DLD1 (cell line): ENCODE results near the gene KLHL17.
"Not testable (repeated sequence)": the region's sequence is repeated elsewhere in the genome, so short reads cannot be mapped to it uniquely, and the experiment has no call there.

Experiments used
- in situ Hi-C: cut with HindIII; loops from 2 replicates; pipeline ENCODE4 v1.10.0; 2017; ENCODE audit warnings: low sequenced_read_pairs

Gene KLHL17

GRCh38 chr1:997713-997992 is 37.3 kb downstream of the KLHL17 start:
- in situ Hi-C loops, result no loop called here

- in situ Hi-C loops, result no loop called here
Measured at GRCh38 chr1:997993-998744, 37.8 kb downstream of the KLHL17 start.

DNA sequence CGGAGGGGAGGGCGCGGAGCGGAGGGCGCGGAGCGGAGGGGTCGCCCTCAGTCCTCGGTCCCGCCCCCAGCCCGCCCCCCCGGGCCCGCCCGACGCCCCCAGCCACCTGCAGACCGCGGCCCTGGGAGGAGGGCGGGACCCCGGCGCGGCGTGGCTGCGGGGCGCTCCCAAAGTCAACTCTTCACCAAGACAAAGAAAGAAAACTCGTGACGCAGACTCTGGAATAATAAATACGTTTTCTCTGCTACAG is 38.3 kb downstream of the KLHL17 start:
- in situ Hi-C loops, result no loop called here

GRCh38 chr1:998995-999724 is 38.8 kb downstream of the KLHL17 start:
- in situ Hi-C loops, result no loop called here

DNA sequence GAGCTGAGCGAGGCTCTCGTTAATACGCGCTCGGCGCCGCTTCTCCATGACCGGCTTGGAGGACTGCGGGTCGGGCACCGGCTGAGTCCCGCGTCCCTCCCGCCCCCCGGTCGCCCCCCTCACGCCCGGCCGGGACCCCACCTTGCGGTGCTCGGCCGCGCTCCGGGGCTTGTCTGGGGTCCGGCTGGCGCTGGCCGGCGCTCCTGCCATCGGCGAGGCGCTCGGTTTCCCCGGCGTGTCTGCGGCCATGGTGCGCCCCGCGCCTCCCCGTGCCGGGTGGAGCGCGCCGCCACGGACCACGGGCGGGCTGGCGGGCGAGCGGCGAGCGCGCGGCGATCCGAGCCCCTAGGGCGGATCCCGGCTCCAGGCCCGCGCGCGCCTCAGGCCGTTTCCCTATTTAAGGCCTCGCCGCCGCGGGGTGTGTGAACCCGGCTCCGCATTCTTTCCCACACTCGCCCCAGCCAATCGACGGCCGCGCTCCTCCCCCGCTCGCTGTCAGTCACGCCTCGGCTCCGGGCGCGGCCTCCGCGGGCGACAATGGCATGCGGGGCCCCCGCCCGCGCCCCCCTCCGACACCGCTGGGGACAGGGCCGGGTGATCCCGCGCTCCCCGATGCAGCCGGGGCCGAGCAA is 39.5 kb downstream of the KLHL17 start, which contains the start of gene HES4:
Gene HES4 (minus strand): TSS at position 373 of the 632 bp plus-strand sequence. CDS start 124 bp downstream, at position 249.
- in situ Hi-C loops, result no loop called here

- in situ Hi-C loops, result no loop called here
Measured at GRCh38 chr1:1000357-1001056, 40.1 kb downstream of the KLHL17 start.

DNA sequence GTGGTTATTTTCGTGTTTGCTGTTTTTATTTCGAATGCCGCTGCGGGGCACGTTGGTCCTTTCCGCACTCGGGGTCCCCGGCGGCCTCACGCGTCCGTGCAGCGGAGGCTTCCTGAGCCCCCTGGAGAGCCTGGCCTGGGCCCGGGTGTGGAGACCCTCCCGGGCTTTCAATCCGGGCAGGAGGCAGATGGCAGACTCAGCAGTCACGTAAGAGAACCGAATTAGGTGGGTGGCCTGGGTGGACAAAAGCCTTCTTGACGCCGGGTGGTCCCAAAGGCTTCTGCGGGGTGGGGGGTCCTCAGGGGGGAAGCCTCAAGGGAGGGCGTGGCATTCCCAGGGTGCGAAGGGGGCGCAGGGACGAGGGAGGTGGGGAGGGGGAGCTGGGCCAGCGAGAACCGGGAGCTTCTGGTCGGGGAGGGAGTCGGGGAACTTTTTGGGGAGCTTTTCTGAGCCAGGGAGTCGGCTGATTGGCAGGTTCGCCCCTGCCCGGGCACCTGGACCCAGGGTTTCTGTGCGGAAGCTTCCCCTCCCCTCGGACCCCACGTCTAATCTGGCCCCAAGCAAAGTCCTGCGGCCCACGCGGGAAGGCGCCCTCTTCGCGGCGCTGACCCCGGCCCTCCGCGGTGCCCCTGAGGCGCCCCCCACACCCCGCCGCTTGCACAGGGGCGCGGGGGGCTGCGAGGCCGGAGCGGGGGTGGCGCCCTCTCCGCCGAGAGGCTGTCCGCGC is 40.8 kb downstream of the KLHL17 start:
- in situ Hi-C loops, result no loop called here

DNA sequence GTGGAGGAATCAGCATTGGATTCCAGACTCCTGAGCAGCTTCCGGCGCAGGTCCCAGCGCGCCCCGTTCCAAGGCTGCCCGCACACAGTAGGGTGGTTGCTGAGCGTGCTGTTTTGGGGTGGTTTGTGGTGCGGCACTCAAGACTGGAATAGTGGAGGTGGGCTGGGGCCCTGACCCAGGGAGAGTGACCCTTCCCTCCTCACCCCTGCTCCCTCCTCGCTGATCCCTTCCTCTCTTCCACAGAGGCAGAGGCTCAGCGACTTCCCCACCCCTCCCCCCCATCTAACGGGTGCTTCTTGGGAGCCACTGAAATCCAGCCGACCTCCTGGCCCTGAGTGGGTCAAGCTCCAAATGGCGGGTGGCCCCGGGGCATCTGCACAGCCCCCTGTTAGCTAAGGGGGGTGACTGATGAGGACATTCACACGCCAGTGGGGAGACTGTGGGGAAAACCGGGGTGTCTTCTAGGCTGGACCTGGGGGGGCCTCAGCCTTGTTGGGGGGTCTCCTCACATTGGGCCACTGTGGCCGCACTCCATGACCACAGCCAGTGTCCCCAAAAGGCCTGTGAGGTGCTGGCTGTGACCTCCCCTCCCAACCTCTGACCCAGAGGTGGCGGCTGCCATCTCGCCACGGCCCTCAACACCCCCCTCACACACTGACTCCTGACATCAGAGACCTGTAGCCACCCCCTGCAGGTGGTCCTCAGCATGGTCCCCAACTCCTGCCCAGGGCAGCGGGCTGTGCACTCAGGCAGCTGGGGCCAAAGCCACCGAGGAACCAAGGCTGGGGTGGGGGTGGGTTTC is 43.4 kb downstream of the KLHL17 start:
- in situ Hi-C loops, result no loop called here

DNA sequence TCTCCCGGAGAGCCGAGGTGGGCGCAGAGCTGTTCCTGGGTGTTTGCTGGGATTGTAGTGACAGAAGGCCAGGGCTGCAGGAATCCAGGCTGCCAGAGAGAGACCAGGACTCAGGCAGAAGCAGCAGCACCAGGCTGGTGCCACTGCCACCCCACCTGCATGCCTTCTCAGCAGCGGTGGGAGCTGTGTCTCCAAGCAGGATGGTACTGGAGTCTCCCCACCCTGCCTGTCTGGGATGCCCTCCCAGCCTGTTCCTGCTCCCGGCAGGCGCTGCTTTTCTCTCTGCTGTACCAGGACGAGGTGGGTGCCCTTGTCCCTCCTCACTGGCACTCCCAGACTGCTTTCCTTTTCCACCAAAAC is 44.0 kb downstream of the KLHL17 start:
- in situ Hi-C loops, result no loop called here

DNA sequence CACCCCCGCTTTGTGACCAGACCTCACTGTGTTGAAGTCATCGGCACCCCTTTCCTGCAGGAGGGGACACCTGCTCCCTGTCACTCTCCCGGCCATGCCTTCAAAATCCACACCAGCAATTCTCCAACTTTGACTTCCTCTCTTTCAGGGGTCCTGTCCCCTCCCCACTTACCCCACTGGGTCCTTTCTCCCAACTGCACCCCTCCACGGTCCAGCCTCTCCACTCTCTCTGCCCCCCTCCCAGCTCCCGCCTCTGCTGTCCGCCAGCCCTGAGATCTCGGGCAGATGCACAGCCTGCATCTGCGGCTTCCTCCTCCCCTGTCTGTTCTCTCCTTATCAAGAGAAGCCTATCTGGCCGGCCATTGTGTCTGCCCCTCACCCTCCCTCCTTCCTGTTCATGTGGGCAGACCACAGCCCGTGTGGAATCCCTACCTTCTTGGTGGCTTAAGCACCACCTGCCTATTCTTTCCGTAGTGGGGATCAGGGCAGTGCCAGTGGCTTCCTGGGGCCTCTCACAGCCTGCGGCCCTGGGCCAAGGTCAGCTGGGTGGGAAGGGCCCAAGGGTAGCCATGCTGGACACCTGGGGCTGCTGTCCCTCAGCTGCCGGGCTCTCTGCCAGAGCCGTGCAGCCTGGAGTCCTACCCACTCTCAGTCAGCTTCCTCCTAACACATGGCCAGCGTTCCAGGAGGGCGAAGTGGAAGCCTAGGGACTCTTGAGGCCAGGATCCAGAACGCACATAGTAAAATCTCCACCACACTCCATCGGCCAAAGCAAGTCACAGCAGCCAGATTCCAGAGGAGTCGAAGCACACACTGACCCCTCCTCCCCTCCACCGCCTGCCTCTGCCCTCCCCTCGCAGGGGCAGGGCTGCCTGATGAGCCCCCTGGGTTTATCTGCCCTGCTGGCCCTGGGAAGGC is 44.7 kb downstream of the KLHL17 start:
- in situ Hi-C loops, result no loop called here

GRCh38 chr1:1005774-1006304 is 45.5 kb downstream of the KLHL17 start:
- in situ Hi-C loops, result no loop called here

GRCh38 chr1:1006305-1007159 is 46.1 kb downstream of the KLHL17 start:
- in situ Hi-C loops, result no loop called here

DNA sequence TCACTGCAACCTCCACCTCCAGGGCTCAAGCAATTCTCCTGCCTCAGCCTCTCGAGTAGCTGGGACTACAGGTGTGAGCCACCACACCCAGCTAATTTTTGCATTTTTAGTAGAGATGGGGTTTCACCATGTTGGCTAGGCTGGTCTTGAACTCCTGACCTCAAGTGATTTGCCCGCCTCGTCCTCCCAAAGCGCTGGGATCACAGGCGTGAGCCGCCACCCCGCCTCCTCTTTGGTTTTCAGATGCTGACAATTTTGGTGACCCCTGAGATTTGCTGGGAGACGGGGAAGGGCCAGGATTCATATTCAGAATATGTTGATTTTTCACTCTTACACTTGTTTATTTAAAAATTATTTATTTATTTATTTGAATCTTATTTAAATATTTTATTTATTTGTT is 49.7 kb downstream of the KLHL17 start:
- in situ Hi-C loops, result not testable (repeated sequence)

DNA sequence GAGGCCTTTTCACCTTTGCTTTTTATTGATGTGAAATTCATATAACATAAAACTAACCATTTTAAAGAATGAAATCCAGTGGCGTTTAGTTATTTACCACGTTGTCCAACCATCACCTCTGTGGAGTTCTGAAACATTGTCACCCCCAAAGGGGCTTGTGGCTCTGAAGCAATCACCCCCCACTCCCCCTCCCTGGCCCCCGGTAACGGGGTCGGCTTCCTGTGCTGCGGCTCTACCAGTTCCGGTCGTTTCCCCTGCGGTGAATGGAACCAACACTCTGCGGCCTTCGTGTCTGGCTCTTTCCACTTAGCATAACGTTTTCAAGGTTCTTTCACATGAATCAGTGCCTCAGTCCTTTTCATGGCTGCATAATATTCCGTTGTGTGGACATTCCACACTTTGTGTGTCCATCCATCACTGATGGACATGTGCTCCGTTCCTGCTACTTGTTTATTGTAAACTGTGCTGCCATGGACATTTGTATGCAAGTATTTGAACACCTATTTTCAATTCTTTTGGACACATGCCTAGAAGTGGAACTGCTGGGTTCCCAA is 51.1 kb downstream of the KLHL17 start:
- in situ Hi-C loops, result no loop called here

GRCh38 chr1:1012736-1013104 is 52.3 kb downstream of the KLHL17 start:
- in situ Hi-C loops, result not testable (repeated sequence)

DNA sequence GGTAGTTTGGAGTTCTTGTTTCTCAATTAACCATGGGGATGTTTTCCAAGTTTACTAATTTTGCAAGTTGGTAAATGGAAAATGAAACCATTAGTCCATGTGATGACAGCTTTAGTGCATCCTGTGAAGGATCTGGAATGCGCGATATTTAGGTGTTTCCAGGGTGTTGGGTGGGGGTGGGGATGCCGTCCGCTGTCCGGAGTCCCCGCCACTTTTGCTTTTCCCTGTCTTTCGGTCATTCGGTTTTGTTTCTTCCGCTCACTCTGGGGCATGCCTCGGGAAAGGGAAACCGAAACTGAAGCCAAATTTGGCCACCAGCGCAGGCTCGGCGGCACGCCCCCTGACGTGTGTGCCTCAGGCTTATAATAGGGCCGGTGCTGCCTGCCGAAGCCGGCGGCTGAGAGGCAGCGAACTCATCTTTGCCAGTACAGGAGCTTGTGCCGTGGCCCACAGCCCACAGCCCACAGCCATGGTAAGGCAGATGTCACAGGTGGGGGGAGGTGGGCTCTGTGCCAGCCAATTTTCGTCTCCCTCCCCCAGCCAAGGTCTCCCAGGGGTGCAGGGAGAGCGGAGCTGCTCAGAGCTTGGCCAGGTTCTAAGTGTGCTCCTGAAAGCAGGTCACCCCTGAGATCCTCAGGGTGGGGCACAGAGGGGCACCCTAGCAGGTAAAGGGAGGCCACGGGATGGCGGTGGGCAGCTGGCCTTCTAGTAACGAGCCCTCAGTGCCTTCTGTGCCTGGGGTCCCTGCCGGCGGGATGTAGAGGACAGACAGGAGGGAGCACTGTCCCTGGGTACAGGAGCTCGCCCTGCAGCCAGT is 52.9 kb downstream of the KLHL17 start, which contains the start of gene ISG15:
Gene ISG15 (plus strand): TSS at position 393 of the 817 bp plus-strand sequence. CDS start 77 bp downstream, at position 470.
- in situ Hi-C loops, result no loop called here
